Measurements from ENCODE around the gene HMGCLL1. TPM values are rescaled to one million over a fixed set of nuclear protein-coding genes. Genes with fewer than 3 reads are reported as not detected.

HMGCLL1 gene
- total RNA-seq, 2 experiments from 2014 or later: not detected

- Mint-ChIP-seq H3K9me3 (peaks cover 3% of the 10 kb centered on the region), H3K27ac (no peak overlapping the region), H3K36me3 (ENCODE audit: low read depth) (no peaks in the 10 kb centered on the region), H3K4me1 (ENCODE audit: low read depth) (no peaks in the 10 kb centered on the region), H3K27me3 (no peaks in the 10 kb centered on the region), H3K4me3 (no peak overlapping the region)
- intact Hi-C loops (cut with micrococcal nuclease): no loop called here
- CTCF ChIA-PET: interaction anchor here (0.9 kb wide), 1 partner anchor 22 kb away, joined by 3 read pairs; no protein-coding TSS in a partner anchor
- ATAC-seq (no peak), DNase-seq (no peak)
- TF ChIP-seq, protein P1, sequence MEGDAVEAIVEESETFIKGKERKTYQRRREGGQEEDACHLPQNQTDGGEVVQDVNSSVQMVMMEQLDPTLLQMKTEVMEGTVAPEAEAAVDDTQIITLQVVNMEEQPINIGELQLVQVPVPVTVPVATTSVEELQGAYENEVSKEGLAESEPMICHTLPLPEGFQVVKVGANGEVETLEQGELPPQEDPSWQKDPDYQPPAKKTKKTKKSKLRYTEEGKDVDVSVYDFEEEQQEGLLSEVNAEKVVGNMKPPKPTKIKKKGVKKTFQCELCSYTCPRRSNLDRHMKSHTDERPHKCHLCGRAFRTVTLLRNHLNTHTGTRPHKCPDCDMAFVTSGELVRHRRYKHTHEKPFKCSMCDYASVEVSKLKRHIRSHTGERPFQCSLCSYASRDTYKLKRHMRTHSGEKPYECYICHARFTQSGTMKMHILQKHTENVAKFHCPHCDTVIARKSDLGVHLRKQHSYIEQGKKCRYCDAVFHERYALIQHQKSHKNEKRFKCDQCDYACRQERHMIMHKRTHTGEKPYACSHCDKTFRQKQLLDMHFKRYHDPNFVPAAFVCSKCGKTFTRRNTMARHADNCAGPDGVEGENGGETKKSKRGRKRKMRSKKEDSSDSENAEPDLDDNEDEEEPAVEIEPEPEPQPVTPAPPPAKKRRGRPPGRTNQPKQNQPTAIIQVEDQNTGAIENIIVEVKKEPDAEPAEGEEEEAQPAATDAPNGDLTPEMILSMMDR (IDR thresholded peaks at IDR 0.05): no peak
- POLR2A ChIA-PET: no interaction called here
These were observed 42.5 kb downstream of the HMGCLL1 start for GRCh38 chr6:55536391-55536956.

DNA sequence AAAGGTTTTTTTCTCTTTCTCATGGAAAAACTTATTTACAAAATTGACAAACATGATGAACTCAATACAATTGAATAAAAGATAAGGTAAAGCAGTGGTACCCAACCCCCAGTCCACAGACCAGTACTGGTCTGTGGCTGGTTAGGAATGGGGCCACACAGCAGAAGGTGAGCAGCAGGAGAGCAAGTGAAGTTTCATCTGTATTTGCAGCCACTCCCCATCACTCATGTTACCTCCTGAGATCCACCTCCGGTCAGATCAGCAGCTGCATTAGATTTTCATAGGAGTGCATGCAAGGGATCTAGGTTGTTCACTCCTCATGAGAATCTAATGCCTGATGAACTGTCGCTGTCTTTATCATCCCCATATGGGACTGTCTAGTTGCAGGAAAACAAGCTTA is 47.5 kb downstream of the HMGCLL1 start:
- Mint-ChIP-seq H3K9me3 (peaks cover 1% of the 10 kb centered on the region), H3K27ac (no peak overlapping the region), H3K4me3 (no peak overlapping the region), H3K4me1 (ENCODE audit: low read depth) (no peaks in the 10 kb centered on the region), H3K27me3 (no peaks in the 10 kb centered on the region), H3K36me3 (ENCODE audit: low read depth) (no peaks in the 10 kb centered on the region)
- TF ChIP-seq, protein P1 (IDR thresholded peaks at IDR 0.05): no peak
- CTCF ChIA-PET: no interaction called here
- ATAC-seq (no peak), DNase-seq (no peak)
- intact Hi-C loops (cut with micrococcal nuclease): no loop called here
- POLR2A ChIA-PET: no interaction called here

DNA sequence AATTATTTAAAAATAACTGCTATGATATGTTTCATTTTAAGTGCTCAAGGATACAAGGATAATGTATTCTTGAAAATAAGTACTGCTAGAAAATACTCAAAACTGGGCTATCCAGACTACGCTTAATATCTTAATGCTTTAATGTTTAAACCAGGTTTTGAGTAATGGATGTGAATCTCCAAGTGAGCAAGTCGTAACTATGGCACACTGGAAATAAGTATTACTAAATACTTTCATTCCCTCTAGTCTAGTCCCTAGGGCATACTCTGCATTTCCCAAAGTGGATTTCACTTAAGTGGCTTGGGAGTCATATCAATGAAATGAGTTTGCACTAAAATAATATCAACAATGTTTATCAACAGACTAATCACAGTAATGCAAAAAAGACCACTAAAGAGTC is 48.1 kb downstream of the HMGCLL1 start:
- DNase-seq: no peak
- H3K27me3 Mint-ChIP-seq: no peaks in the 10 kb centered on the region
- H3K27ac Mint-ChIP-seq: no peak overlapping the region
- intact Hi-C loops (cut with micrococcal nuclease): no loop called here
- no peaks in the 10 kb centered on the region for H3K9me3 Mint-ChIP-seq
- H3K4me1 Mint-ChIP-seq (ENCODE audit: low read depth): no peaks in the 10 kb centered on the region
- no peak for ATAC-seq
- H3K4me3 Mint-ChIP-seq: no peak overlapping the region
- ChIA-PET CTCF (no interaction called here), POLR2A (no interaction called here)
- TF ChIP-seq, protein P1 (IDR thresholded peaks at IDR 0.05): no peak
- H3K36me3 Mint-ChIP-seq (ENCODE audit: low read depth): no peaks in the 10 kb centered on the region

- intact Hi-C loops (cut with micrococcal nuclease): no loop called here
- CTCF ChIA-PET: no interaction called here
- H3K27me3 Mint-ChIP-seq: no peaks in the 10 kb centered on the region
- no peak overlapping the region for H3K4me3 Mint-ChIP-seq
- H3K4me1 Mint-ChIP-seq (ENCODE audit: low read depth): no peaks in the 10 kb centered on the region
- H3K27ac Mint-ChIP-seq: no peak overlapping the region
- no peaks in the 10 kb centered on the region for H3K36me3 Mint-ChIP-seq (ENCODE audit: low read depth)
- TF ChIP-seq, protein P1 (IDR thresholded peaks at IDR 0.05): no peak
- no peak for DNase-seq
- no peak for ATAC-seq
- POLR2A ChIA-PET: no interaction called here
- H3K9me3 Mint-ChIP-seq: no peaks in the 10 kb centered on the region
These were observed 50.4 kb downstream of the HMGCLL1 start for GRCh38 chr6:55528624-55529023.

DNA sequence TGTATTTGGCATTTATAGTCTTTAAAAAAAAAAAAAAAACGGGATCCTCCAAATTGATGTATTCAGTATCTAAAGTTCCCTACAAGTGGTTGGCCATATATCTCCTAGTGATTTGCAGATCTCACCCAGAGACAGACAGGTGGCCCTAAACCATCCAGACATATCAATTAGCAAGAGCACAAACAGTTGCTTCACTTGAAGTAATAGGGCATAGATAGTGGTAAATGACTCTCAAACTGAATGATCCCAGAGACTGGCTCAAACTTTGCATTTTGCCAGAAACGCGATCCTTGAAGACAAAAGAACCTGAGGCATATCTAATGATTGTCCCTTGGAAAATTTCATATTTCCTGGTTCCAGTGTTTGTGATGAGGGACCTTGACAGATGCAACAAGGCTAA is 54.6 kb downstream of the HMGCLL1 start:
- Mint-ChIP-seq H3K4me3 (no peak overlapping the region), H3K36me3 (ENCODE audit: low read depth) (no peaks in the 10 kb centered on the region), H3K27me3 (no peaks in the 10 kb centered on the region), H3K9me3 (peaks cover 3% of the 10 kb centered on the region), H3K4me1 (ENCODE audit: low read depth) (no peaks in the 10 kb centered on the region), H3K27ac (no peak overlapping the region)
- ATAC-seq (no peak), DNase-seq (no peak)
- ChIA-PET POLR2A (no interaction called here), CTCF (no interaction called here)
- TF ChIP-seq, protein P1 (IDR thresholded peaks at IDR 0.05): no peak
- intact Hi-C loops (cut with micrococcal nuclease): no loop called here
